ENCODE results near the gene ACTR1A.
"Not testable (repeated sequence)": the region's sequence is repeated elsewhere in the genome, so short reads cannot be mapped to it uniquely, and the experiment has no call there.

ACTR1A gene

GRCh38 chr10:102480396-102480795 lies 22.1 kb downstream of the ACTR1A start:
- DNase-seq: no peak

GRCh38 chr10:102479651-102480050 lies 22.9 kb downstream of the ACTR1A start:
- no peak for DNase-seq

DNA sequence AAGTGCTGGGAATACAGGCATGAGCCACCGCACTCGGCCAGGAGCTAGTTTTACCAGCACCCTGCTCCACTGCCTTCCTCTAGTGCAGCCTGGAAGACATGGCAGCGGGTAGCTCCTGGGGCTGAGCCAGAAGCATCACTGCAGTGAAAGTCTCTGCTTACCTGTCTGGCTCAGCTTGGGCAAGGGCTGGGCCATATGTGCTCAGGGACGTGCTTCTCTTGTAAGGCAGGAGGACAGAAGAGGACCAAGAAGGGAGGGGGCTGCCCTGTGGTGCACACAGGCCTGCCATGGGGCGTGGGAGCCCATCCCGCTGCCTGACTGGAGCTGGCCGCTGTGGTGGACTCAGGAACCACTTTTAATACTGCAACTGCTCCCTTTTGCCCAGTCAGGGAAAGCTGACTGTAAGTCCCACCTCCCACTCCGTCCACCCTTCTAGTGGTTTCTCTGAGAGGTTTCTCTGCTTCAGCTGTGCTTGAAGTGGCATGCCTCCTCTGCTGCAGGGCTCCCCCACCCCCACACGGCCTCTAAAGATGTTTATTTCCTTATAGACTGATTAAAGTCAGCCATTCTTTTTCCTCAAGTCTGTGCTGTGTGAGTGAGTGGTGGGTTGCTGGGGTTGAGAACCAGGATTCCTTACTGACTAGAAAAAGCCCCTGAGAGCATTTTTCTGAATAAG lies 25.9 kb downstream of the ACTR1A start:
- DNase-seq: no peak

DNA sequence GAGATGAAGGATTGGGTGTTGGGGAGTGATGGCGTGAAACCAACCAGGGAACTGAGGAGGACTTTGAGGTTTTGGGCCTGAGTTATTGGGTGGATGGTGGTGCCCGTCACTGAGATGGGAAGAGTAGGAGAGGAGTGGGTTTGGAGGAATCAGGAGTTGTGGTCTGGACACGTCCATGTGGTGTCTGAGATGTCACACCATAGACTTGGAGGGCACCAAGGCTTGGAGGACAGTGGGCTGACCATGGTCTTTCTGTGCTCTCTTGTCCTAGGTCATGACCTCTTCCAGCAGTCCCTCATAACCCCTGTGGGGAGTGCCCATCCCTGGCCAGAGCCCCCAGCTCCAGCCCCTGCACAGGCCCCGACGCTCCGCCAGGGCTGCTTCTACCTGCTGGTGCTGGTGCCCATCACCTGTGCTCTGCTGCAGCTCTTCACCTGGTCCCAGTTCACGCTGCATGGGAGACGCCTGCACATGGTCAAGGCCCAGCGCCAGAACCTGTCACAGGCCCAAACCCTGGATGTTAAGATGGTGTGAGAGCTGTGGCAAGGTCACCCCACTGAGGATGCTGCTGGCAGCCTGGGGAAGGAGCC lies 27.0 kb downstream of the ACTR1A start:
- DNase-seq: no peak

GRCh38 chr10:102473445-102474331 lies 28.8 kb downstream of the ACTR1A start:
- no peak for DNase-seq

- no peak for DNase-seq
Observed at GRCh38 chr10:102470579-102471546, 31.6 kb downstream of the ACTR1A start.

GRCh38 chr10:102468683-102469082 lies 33.8 kb downstream of the ACTR1A start:
- DNase-seq: no peak

DNA sequence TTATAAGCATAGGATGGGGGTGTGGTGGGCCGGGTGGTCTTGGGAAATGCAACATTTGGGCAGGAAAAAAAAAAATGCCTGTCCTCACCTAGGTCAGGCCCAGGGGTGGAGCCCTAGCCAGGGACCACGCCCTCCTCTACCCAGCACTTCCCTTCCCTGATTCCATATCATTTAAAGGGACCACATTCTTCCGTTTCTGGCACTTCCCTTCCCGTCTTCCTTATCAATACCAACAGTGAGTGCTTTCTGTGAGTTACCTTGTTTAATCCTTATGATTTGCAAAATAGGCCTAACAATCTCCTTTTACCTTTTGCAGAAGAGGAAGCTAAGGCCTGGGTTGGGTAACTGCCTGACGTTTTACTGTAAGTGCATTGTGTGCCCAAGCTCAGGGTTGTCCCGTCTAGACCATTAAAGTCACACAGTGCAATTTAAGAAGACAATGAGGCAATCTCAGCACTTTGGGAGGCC lies 34.5 kb downstream of the ACTR1A start:
- no peak for DNase-seq

GRCh38 chr10:102467318-102467717 lies 35.2 kb downstream of the ACTR1A start:
- no peak for DNase-seq

GRCh38 chr10:102465466-102465865 lies 37.0 kb downstream of the ACTR1A start:
- no peak for DNase-seq

DNA sequence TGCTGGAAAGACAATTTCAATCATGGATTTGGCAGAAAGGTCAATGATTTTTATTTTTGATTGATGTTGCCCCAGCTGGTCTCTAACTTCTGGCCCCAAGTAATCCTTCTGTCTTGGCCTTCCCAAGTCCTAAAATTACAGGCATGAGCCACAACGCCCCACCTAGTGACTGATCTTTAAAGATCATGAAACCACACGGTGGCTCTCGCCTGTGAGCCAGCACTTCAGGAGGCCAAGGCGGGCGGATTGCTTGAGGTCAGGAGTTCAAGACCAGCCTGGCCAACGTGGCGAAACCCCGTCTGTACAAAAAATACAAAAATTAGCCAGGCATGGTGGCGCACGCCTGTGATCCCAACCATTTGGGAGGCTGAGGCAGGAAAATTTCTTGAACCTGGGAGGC lies 38.5 kb downstream of the ACTR1A start:
- DNase-seq: no peak

DNA sequence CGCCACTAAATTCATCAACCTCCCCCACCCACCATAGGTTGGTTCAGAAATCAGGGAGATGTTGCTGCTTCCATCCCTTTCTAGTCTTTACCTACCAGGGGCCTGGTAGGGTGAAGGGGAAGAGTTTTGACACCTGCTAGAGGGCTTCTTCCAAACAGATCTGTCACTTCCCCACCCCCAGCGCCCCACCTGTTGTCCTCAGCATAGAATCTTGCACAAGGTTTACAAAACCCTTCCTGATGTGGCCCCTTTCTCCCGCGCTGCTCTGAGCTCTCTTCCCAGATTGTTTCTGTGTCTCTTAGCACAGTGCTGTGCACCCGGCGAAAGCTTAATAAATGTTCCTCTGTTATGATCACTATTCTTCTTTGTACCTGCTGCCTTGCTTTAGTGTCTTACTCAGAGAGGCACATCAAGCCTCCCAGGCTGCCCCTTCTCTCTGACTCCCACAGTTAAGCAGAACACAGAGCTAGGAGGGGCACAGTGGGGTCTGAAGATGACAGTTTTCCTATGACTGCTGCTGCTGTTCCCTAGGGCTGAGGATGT lies 39.9 kb downstream of the ACTR1A start:
- no peak for DNase-seq

- peak; percentile 90 for DNase-seq
Observed at GRCh38 chr10:102461187-102462054, 41.1 kb downstream of the ACTR1A start.

DNA sequence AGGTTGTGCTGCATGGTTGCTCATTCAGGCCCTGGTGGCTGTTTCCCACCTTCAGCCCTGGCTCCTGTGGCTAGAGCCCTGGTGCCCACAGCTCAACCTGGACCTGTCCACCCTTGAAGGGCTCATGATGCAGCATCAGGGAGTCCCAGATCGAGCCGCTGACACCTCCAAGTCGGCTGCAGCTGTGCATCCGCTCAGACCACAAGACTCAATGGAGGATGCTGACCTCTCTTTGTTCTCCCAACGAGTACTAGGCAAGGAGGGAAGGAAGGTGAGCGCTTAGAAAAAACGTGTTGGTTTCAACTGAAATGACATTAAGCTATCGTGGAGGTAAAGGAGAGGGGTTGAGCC lies 41.7 kb downstream of the ACTR1A start:
- no peak for DNase-seq

GRCh38 chr10:102458656-102459055 lies 43.9 kb downstream of the ACTR1A start:
- no peak for DNase-seq

GRCh38 chr10:102457591-102458150 lies 44.8 kb downstream of the ACTR1A start:
- no peak for DNase-seq

DNA sequence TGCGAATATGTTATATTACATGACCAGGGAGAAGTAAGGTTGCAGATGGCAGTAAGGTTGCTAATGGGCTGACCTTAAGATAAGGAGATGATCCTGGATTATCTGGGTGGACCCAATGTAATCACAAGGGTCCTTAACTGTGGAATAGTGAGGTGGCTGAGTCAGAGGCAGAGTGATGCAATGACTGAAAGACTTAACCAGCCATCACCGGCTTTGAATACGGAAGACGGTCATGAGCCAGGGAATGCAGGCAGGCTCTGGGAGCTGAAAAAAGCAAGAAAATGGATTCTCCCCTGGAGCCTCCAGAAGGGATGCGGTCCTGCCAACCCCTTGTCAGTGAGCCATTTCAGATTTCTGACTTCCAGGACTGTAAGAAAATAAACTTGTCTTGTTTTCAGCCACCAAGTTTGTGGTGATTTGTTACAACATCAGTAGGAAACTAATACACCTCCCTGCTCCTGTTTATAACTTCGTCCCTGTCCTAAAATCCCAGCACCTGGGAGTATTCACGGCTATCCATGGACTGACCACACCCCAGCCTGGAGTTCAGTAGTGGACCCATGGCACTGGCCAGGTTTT lies 46.5 kb downstream of the ACTR1A start:
- no peak for DNase-seq

DNA sequence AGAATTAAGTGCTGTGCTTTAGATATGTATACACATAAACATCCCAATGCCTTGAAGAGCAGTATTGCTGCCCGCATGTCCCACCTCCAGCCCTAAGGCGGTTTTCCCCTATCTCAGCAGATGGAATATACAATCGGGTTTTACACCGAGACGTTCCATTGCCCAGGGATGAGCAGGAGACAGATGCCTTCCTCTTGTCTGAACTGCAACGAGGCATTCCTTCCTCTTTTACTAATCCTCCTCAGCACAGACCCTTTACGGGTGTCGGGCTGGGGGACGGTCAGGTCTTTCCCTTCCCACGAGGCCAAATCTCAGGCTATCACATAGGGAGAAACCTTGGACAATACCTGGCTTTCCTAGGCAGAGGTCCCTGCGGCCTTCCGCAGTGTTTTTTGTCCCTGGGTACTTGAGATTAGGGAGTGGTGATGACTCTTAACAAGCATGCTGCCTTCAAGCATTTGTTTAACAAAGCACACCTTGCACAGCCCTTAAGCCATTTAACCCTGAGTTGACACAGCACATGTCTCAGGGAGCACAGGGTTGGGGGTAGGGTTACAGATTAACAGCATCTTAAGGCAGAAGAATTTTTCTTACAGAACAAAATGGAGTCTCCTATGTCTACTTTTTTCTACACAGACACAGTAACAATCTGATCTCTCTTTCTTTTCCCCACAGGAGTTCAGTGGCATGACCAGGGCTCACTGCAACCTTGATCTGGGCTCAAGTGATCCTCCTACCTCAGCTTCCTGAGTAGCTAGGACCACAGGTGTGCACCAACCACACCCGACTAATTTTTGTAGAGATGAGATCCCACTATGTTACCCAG lies 47.6 kb downstream of the ACTR1A start:
- not testable (repeated sequence) for DNase-seq

DNA sequence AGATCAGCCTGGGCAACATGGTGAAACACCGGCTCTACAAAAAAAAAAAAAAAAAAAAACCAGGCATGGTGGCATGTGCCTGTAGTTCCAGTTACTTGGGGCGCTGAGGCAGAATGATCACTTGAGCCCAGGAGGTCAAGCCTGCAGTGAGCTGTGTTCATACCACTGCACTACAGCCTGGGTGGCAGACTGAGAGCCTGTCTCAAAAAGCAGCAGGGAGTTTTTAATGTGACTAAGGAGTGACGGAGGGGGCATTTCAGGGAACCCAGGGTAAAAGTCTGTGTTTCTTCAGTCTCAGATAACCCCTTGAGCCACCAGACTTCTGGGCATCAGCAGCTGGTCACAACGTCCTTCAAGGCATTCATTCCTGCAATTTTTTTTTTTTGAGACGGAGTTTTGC lies 49.0 kb downstream of the ACTR1A start:
- no peak for DNase-seq

Measured in CD4-positive, alpha-beta T cell treated with Interleukin-4 for 4 hours (primary cell).